GM21825 (cell line): Measurements from ENCODE around the gene LAMP1.
"Not testable (repeated sequence)": the region's sequence is repeated elsewhere in the genome, so short reads cannot be mapped to it uniquely, and the experiment has no call there.

Experiments
- ATAC-seq: cut with Tn5 transposase; IDR thresholded peaks from one replicate; pipeline ENCODE4 v1.9.1; 2021; ENCODE audit warnings: mild to moderate bottlenecking, moderate library complexity; ENCODE audit not compliant: unreplicated experiment

The LAMP1 gene

DNA sequence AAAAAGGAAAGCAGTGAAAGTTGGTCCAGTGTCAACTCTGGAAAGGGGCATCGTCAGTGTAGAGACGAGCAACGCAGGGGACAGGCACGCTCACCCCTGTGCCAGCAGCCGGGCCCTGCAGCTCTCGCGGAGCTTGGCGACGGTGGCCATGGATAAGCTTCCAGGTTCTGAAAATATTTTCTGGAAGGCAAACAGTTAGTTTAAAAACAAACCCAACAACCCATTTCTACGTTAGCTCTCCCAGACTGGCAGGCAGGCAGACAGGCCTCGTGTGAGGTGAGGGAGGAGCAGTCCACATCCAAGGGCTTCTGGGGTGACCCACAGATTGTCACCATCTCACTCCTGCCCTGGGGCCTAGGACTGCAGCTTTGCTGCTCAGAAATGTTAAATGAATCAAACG, 27.4 kb downstream of the LAMP1 start:
- ATAC-seq, result no peak

- no peak for ATAC-seq
Measured at GRCh38 chr13:113325779-113326178, 28.7 kb downstream of the LAMP1 start.

DNA sequence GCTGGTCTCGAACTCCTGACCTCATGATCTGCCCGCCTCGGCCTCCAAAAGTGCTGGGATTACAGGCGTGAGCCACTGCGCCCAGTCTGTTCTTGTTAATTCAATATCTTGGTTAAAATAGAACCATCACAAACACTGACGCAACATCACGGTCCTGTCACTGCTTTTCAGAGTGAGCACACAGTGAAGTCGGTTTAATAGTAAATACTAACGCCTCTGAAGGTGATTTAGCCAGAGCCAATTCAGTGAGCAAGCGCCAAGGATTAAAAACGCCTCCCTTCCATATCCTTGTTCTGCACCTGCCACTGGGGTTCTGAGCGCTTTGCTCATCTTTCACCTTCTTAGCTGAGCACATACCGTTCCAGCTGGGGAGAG, 30.3 kb downstream of the LAMP1 start:
- no peak for ATAC-seq

DNA sequence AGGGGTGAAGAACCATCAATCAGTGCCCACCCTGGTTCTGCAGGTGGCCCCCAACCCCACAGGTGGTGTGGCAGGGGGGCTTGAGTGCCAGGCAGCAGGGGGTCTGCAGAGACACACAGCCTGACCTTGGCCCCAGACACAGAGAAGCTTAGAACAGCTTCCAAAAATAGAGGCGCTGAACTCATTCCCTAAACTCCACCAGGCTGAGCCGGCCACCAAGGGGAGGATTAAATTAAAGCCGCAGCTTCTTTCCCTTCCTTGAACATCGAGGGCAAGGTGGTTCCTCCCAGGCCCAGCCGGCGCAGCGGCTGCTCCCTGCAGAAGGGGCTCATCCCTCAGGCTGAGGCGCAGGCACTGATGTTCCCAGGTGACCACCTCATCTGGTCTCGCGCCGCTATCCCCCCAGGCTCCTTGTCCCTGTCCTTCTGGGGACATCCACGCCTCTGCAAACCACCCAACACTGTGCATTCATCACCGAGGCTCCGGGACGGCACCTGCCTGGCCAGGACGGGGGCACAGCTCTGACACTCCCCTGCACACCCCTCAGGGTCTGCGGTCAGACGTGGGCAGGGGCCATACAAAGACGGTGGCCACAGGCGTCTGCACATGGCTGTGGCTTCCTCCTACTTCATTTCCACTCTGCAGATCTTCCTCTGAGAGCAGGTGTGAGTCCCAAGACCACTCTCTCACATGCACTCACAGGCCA, 30.9 kb downstream of the LAMP1 start:
- ATAC-seq, result no peak

- ATAC-seq, result no peak
Measured at GRCh38 chr13:113328851-113329250, 31.8 kb downstream of the LAMP1 start.

DNA sequence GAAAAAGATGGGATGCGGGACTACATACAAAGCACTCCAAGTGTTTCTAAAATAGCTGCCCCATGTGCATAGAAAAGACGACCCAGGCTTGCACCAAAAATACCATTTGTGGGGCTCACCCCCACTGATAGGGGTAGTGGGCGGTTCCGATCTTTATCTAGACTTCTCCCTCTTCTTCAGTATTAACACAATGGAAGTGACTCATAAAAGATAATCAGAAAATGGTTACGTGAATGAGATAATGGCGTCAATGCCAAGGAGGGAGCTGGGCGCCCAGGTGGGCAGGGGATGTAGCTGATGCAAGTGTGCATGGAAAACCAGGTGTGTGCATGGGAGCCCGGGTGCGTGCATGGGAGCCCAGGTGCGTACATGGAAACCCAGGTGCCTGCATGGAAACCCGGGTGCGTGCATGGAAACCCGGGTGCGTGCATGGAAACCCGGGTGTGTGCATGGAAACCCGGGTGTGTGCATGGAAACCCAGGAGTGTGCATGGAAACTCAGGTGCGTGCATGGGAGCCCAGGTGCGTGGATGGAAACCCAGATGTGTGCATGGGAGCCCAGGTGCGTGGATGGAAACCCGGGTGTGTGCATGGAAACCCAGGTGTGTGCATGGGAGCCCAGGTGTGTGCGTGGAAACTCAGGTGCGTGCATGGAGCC, 32.7 kb downstream of the LAMP1 start:
- ATAC-seq, result no peak

GRCh38 chr13:113332615-113333014, 35.6 kb downstream of the LAMP1 start:
- no peak for ATAC-seq

GRCh38 chr13:113333076-113333475, 36.0 kb downstream of the LAMP1 start:
- no peak for ATAC-seq

GRCh38 chr13:113337556-113337955, 40.5 kb downstream of the LAMP1 start:
- no peak for ATAC-seq

GRCh38 chr13:113337976-113338375, 40.9 kb downstream of the LAMP1 start:
- no peak for ATAC-seq

- ATAC-seq, result no peak
Measured at GRCh38 chr13:113338451-113338850, 41.4 kb downstream of the LAMP1 start.

- no peak for ATAC-seq
Measured at GRCh38 chr13:113342820-113343691, 46.0 kb downstream of the LAMP1 start.

DNA sequence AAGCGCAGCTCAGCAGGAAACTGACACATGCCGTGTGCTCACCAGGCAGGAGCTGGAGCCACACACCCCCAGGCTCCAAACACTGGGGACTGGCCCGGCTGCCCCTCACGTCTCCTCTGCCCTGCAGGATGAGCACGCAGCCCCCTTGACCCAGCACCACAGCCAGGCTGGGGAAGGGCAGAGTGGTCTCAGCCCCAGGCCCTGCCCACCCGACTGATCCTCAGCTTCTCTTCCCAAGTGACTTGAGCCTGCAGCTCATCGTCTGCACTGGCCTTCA, 46.6 kb downstream of the LAMP1 start:
- ATAC-seq, result no peak

DNA sequence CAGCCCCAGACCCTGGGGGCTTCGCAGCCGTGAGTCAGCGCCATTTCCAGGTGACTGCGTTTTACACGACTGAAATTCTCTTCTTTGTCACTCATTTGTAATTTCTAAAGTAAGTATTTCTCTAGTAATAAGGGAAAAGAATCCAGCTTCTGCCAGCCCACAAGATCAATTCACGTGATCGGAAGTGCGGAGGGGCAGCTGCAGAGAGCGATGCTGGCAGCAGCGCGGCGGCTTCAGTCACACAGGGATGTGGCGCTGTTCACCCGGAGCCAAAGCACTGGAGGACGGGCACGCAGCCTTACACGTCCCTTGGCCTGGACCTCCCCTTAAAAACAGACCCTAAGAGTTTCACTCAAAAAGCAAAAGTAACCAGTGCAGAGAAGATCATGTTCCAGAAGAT, 48.4 kb downstream of the LAMP1 start:
- ATAC-seq, result no peak

GRCh38 chr13:113347736-113348225, 50.7 kb downstream of the LAMP1 start:
- not testable (repeated sequence) for ATAC-seq

- ATAC-seq, result no peak
Measured at GRCh38 chr13:113348591-113348990, 51.6 kb downstream of the LAMP1 start.

DNA sequence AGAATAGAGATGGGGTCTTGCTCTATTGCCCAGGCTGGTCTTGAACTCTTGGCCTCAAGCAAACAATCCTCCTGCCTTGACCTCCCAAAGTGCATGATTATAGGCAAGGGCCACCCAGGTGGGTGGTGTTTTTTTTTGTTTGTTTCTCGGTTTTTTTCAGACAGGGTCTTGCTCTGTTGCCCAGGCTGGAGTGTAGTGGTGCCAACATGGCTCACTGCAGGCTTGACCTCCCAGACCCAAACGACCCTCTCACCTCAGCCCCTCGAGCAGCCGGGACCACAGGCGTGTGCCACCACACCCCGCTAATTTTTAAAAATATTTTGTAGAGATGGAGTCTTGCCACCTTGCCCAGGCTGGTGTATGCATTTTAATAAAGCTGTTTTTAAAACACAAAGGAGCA, 52.0 kb downstream of the LAMP1 start:
- no peak for ATAC-seq

DNA sequence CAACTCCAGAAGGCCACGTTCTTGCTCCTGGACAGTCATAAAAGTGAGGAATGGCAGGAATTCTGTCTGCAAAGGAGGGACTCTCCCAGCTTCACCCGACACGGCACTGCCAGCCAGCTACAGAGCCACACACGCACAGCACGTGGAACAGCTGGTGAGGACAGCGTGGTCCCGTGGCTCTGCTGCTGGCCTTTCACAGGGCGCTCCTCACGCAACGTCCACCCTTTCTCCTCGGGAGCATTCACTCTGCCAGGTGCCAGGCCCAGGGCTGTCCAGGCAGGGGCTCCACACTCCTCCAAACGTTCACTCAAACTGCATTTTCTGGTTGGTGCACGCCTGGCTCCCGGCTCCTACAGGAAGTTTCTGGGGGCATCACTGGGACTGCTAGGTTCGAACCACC, 52.5 kb downstream of the LAMP1 start:
- ATAC-seq, result no peak

DNA sequence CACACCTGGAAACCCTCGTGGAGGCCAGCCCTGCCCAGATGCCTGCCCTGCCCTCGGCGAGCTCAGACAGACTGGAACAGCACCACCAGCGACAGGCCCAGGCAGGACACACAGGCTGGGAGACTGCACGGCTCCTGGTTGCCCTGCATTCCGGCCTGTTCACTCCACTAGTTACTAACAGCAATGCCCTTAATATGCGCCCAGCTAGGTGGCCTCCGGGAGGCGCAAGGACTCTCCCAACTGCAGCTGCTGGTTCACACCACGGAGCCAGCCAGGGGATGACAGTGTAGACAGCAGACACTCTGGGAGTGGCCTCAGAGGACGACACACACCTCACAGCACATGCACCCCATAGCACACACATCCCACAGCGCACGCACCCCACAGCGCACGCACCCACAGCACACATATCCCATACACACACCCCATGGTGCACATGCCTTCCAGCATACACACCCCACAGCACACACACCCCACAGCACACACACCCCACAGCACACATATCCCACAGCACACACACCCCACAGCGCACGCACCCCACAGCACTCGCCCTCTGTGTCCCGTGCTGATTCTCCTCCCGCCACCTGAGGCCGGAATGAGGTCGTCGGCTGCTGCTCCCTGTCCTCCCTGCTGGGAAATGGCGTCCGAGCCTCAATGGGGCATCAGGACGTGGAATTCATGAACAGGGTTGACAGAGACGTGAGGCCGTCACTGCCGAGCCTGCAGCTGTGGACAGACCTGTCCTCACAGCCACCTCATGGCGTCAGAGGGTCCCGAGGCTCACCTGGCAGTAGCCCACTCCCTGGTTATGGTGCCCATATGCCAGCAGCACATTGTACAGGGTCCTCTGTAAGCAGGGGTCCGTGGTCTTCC, 53.3 kb downstream of the LAMP1 start:
- no peak for ATAC-seq

DNA sequence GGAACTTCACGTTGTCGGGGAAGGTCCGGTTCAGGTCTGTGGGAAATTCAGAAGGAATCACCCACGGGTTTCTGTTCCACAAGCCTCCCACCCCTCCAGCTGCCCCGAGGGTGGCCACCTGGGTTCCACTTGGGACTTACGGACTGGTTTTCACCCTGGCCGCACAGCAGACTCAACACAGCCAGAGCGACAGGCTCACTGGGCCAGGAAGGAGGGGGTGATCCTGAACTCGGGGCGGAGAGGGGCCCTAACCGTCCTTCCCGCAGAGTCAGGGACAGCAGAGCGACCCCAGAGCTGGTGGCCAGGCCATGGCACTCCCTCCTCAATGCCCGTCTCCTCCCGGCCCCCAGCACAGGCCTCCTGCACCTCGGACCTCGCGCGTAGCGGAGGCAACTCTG, 53.9 kb downstream of the LAMP1 start:
- no peak for ATAC-seq

GRCh38 chr13:113351514-113352026, 54.5 kb downstream of the LAMP1 start:
- no peak for ATAC-seq
